GM19452 (cell line): ENCODE results near the gene CPT1B.
"Not testable (repeated sequence)": the region's sequence is repeated elsewhere in the genome, so short reads cannot be mapped to it uniquely, and the experiment has no call there.

ENCODE experiments used
- ATAC-seq: cut with Tn5 transposase; IDR thresholded peaks from one replicate; pipeline ENCODE4 v1.9.1; 2021; ENCODE audit not compliant: unreplicated experiment

The CPT1B gene

DNA sequence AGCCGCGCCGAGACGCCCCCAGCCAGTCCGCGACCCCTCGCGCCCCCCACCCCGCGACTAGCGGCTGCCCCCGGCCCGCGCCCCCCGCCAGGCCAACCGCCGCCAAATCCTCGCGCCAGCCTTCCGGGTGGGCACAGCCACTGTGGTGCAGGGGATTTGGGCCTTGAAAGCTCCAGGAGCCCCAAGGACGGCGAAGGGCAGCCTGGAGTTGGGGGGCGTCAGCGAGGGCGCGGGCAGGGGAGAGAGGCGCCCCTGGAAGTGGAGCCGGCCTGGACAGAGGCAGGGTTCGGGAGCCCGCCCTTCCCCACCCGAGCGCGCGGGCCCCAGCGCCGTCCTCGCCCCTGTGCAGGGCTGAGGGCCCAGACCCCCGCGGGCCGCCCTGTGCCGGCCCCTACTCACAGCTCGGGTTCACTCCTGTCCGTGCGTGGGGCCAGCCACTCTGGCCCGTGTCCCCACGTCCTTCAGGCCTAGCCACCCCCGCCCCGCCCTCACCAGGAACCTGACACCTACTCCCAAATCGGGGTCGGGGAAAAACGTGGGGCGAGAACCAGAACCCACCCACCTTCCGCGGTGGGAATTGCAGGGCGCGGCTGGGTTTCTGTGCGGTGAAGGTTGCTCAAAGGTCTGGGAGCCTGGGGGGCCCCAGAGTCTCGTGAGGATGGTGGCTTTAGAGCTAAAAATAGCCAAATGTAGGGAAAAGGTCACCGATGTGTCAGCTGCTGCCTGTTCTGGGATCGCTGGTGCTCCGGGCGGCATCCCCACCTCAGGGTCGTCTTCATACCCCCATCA lies at the start of gene CPT1B:
Gene CPT1B, minus strand, starts transcription at position 441 of the 789 bp plus-strand sequence. CDS start 512 bp downstream, outside the sequence.
- ATAC-seq = no peak

DNA sequence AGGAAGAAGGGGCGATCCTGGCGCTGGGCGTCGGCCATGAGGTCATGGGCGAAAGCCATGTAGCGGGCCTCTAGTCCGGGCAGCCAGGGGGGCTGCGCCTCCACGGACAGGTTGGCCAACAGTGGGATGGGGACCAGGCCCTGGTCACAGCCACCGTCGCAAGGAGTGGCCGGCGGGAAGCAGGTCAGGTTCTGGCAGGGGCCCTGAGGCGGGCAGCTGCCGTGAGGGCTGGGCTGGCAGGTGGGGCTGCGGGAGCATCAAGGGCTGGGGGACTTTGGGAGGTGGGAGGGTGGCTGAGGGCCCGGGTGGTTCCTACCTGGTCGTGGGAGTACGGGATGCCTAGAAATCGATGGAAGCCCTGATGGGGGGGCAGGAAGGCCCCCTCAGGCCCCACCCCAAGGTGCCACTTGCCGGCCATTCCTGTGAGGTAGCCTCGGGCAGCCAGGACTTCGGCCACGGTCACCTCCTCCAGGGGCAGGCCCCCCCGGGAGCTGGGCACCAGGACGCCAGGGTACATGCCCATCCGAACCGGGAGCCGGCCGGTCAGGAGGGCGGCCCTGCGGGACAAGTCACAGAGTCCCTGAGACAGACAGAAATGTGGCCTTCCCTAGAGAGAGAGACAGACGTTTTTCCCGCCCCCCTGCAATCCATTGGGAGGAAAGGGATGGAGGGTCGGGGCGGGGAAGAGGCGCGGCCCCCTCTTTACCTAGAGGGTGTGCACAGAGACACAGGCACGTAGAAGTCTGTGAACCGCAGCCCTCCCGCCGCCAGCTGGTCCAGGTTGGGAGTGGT lies 48.8 kb upstream of the CPT1B start:
- ATAC-seq = no peak

DNA sequence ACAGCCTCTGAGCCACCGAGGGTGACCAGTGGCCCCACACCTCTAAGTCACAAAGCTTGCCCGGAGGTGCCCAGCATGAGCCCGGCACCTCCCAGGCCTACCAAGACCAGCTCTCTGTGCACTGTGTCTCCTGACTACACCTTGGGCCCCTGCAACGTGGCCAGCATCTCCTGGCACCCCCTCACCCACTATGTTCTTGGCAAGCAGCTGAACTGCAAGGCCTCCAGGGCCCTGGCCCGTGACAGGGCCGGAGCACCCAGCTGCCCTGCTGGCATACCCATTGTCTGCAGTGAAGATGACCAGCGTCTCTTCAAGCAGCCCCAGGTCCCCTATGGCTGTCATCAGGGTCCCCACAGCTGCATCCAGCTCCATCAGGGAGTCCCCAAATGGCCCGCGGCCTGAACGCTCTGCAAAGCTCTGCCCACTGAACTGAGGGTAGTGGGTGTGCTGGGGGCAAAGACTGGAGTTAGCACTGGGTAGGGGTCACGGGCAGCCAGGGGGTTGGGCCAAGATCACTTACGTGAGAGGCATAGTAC lies 48.2 kb upstream of the CPT1B start:
- ATAC-seq = no peak

DNA sequence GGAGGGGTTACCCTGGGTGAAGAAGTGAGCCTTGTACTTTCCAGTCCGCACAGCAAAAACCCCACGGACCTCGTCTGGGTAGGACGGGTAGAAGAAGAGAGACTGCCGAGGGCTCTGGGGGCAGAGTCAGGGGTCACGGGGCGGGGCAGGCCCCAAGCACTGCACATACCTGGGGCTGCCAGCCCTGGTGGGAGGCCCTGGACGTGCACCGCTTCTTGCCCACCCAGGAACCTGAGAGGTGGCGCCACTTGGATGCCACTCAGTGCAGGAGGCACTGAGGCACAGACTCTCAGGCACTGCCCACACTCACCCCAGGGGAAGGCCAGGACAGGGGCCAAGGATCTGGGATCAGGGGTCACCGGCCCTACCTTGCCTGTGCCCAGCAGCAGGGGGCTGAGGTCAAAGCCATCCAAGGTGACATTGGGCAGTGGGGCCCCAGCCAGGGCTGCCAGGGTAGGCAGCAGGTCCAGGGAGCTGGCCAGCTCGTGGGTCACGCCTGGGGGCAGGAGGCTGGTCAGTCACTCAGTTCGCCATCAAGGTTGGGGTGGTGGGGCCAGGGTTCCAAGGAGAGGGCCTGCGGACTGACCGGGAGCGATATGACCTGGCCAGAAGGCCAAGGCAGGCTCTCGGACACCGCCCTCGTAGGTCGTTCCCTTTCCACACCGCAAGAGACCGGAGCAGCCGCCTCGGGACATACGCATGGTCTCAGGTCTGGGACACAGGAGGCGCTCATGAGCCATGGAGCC lies 47.5 kb upstream of the CPT1B start:
- no peak for ATAC-seq

DNA sequence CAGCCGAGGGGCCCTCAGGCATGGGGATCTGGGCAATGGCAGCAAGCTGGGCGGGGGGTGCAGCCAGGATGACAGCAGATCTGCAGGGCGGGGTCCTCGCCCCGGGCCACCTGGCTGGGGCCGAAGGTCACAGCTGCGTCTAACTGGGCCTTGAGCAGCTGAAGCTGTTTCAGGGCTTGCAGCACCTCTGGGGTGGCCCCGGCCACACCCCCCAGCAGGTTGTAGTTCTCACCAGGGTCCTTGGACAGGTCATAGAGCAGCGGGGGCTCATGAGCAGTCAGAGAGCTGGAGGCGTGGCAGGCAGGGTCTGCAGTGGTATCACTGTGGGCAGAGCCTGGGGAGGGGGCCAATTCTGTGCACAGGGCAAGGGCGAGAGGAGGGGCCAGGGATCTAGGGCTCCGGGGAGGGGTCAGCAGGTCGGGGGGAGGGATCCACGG lies 46.9 kb upstream of the CPT1B start:
- no peak for ATAC-seq

DNA sequence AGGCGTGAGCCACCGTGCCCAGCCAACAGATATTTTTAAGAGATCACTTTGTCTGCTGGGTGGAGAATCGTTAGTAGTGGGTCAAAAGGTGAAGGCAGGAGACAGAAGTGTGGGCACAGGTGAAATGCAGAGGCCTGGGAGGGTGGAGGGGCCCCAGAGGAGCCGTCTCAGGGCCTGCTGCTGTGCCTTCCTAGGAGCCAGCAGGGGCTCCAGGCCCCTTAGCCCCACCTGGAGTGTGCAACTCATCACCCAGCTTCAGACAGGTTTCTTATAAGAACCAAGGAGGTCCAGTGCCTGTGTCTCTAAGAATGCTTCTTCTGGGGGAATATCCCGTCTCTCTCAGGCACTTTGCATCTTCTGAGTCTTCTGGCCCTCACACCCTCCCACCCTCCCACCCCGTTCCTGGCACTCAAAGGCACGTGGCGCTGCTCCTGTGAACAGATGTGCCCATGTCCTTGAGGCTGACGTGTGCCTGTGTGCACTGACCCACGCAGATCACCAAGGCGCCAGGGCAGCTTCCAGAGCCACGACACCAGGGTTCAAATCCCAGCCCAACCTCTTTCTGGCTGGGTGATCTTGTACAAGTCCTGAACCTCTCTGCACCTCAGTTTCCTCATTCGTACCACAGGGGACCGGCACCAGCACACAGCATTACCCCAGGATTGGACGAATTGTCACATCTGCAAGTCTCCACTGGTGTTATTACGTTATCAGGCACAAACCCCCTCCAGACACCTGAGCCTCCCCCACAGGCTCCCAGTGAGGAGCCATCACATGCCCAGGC lies 46.3 kb upstream of the CPT1B start:
- no peak for ATAC-seq

DNA sequence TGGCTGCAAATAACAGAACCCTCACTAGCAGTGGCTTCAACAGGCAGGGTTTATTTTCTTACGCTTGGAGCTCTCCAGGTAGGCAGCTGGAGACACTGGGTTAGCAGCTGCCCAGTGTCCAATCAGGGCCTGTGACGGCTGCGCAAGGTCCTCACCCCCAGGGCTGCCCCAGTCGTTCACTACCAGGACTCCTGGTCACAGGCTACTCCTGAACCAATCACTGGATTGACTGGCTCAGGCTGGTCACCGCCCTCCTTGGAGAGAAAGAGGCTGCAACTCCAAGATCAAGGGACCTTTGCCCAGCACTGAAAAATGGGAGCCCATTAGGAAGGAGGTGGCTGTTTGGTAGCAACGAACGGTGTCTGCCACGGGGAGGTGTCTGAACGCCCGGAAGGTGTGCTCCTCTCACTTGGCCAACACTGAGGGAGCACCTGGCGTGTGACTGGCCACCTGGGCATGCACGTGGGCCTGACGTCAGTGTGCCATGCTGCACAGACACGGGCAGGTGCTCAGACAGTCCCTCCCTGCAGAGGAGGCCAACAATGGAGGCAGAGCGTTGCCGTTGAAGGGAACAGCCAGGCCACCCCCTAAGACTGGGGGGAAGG lies 44.6 kb upstream of the CPT1B start:
- no peak for ATAC-seq

DNA sequence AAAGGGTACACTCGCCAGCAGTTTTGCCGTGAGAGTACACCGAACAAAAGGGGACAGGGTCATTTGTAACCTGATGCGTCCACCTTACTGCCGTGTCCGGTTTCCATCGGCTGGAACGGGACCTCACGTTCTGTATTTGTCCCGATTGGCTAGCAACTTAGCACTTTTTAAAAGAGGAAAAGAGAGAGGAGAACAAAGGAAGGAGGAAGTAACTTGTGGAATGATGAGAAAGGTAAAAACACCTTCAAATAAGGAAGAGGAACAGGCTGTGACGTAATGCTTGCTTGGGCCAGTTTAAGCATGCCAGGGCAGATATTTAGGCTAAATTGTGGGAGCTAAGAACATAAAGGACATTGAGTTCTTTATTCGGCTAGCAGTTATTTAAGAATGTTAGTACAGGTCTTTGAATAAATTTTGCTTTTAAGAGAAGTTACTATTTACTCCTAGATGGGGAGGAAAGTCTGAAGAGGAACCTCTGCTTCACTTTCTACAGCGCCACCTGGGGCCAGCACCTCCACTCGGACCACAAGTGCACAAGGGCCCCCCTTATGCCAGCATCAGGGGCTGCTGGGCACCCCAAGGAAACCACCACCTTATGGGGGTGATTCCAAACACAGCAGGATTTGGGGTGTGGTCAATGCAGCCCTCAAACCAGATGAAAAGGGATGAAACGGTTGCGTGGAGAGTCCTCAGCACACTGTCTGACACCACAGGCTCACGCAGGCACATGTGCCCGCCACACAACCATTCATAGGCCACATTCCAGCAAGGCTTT lies 43.9 kb upstream of the CPT1B start:
- no peak for ATAC-seq

DNA sequence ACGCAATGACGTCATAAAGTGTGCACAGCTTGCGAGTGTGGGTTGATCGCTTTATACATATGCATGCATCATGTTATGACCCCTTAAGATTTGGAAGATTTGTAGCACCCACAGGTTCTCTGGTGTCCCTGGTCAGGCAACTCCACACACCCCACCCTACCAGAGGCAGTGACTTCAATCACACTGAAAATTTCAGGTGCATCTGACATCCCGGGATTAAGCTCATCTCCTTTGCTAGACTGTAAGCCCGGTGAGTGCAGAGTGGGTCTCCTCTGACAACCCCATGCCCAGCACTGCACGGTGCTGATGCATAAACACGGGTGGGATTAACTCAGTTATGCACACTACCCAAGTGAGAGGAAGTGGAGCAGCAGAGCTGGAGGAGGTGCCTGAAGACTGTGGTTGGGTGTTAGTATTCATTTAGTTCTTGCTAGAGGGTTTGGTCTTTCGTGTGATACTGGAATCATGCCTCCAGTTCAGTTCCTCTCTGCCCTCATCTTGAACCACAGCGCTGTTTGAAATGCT lies 43.2 kb upstream of the CPT1B start:
- ATAC-seq = no peak

DNA sequence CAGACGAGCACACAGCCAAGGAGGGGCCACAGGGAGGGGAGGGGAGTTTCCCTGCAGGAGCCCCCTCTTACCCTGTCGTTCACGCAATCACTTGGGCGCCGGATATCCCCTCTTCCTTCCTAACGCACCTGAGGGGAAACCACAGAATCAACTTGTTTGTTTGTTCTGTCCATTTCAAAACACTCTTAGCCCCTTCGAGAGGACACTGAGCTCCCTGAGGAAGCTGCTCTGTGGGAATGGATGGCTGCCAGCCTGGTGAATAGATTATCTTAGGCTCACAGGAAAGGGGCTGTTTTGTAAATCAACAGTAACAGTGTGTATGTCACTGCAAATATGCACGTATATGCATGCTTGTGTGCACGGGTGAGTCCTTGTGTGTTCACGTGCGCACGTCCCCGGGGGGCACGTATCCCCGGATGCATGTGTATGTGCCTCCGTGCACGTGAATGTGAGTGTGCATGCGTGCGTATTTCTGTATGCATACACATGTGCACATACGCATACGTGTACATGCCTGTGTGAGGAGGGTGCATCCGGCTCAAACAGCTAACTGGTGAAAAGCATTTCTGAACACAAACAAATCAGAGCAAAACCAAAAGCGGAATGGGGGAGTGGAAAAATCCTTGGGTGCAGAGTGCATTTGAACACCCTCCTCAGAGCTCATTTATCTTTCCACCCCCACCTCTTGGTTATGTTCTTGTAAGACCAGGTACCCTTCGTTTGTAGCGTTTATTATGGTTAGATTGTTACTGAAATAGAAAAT lies 42.5 kb upstream of the CPT1B start:
- ATAC-seq = no peak

DNA sequence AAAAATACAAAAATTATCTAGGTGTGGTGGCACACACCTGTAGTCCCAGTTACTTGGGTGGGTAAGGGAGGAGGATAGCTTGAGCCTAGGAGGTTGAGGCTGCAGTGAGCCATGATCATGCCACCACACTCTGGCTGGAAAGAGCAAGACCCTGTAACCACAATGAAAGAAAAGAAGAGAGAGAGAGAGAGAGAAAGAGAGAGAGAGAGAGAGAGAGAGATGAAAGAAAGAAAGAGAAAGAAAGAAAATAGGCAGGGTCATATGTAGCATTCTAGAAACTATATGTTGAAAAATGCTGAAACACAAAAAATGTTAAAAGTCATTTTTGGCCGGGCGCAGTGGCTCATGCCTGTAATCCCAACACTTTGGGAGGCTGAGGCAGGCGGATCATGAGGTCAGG lies 36.1 kb upstream of the CPT1B start:
- ATAC-seq = not testable (repeated sequence)

DNA sequence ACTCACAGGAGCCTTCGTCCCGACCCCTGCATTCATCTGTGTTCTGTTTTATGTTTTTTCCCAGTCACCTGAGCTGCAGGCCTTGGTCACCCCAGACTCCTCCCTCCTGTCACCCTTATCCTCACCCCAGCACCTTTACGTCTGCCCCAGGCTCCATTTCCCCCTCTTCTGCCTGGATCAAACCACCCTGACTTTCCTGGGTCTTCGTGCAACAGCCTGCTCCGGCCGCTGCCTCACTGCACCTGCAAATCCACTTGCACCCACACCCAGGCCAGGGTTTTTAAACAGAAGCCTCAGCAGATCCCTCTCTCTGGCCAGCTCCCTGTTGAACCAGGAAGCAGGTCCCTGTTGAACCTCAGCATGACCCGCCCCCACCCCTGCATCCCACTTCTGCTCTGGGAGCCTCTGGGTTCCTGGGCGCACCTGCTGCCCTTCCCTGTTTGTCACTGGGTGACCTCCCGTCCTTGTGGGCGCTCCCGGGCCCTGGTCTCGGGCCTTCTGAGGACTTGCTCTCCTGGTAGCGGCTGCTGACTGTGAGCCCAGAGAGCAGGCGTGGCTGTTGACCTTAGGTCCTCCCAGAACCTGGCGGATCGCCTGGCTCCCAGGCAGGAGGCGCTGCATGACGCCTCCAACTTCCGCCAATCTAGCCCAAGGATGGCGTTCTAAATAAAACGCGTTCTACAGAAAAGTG lies 35.2 kb upstream of the CPT1B start:
- no peak for ATAC-seq

DNA sequence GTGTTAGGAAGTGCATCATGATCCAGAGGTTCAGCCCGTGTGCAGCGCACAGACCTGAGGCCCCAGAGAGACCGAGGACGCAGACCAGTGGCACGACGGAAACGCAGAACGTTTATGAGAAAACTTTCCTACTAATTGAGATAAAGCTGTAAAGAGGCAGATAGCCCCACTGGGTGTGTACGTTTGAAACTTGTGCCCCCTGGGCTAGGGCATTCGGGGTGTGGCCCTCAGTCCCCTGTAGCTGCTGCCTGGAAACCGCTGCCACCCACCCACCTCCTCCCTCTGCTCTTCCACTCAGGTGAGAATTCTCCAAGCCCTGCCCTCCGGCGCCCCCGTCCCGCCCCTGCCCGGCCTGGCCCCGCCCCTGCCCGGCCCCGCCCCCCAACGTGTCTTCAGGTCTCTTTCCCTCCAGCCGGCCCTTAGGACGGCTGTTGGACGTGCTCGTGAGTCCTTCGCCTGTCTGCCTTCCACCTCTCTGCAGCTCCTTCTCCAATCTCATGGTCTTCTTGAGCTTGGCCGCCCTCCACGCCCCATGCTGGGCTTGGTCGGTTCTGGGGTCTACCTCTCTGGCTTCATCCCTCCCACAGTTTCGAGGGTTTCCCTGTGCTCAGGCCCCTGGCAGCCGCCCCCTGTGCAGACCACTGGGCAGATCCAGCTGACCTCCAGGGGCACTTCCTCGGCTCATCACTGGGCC lies 34.4 kb upstream of the CPT1B start:
- ATAC-seq = no peak

DNA sequence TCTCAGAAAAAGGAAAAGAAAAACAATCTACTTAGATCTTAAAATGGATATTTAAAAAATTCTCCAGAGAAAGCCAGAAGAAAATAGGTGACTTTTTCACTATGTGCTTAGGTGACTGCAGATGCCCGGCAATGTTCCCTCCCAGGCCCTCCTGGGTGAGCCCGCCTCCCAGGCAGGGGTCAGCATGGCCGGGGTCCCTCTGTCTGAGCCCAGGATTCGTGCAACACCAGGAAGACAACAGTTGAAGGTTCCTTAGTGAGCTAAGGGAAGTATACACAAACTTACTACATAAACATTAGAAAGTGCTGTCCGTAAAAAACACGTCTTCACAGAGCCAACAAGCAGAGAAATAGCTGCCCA lies 33.9 kb upstream of the CPT1B start:
- no peak for ATAC-seq

DNA sequence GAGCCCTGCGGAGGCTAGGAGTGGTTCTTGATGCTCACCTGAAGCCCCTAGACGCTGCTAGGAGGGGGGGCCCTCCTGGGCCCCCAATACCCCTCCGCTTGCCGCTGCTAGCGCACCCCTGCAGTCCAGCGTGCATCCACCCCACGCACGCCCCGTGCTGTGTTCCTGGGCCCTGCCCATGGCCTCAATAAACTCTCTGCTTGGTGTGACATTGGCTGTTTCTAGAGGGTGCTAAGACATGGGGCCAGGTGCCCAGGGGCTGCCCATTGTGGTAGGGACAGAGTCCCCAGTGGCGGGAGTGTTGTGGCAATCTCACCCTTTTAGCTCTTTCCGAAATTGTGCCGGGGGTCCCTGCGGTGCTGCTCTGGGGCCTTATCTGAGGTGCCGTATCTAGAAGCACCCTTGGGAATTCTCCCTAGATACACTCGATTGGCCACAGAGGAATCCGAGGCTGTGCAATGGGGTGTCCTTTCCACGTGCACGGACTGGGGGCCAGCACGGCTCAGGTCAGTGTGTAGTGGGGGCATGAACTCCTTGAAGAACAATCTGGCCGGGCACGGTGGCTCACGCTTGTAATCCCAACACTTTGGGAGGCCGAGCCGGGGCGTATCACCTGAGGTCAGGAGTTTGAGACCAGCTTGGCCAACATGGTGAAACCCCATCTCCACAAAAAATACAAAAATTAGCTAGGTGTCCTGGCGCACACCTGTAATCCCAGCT lies 33.3 kb upstream of the CPT1B start:
- ATAC-seq = no peak

DNA sequence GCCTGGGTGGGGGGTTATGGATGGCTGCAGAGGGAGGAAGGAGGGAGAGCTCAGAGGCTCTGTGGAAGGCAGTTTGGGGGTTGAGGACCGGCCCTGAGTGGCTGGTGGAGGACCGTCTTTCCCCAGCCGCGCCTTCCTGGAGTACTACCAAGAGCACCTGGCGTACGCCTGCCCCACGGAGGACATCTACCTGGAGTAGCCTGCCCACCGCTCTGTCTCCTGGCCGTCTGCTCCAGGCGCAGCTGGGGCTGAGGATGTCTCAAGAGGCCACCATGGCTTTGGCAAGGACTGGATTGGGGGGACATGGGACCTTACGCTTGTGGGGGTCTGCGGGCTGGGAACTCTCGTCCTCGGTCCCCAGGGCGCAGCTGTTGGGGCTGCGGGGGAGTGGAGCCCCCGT lies 32.4 kb upstream of the CPT1B start:
- no peak for ATAC-seq

DNA sequence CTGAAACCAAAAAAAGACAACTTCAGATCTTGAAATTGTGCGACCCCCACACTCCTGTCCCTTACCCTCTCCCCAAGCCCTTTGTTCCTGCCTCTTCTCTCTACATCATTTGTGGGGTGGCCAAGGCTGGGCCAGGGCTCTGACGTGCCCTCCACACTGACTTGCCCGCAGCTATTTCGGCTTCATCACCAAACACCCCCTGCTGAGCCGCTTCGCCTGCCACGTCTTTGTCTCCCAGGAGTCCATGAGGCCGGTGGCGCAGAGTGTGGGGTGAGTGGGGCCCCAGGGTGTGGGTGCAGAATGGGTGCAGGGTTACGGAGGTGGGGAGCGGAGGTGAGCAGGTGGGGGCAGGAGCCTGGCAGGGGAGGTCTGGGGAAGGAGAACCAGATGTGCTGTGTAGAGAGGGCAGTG lies 31.8 kb upstream of the CPT1B start:
- no peak for ATAC-seq
